Esophagus squamous epithelium (tissue), 5 donors: ENCODE measurements around the gene RNF111. TPM values are rescaled to one million over a fixed set of nuclear protein-coding genes. Genes with fewer than 3 reads are reported as not detected.

Experiments
- DNase-seq: peaks from one replicate; lab custom pipeline; 2025; lab: John Stamatoyannopoulos, UW
- H3K27ac ChIP-seq, 4 donors: fragments of 200-600 bp; sonication (generic); one replicate each; pipeline ENCODE4 v1.5.1; 2016 to 2019; ENCODE audit warnings: mild to moderate bottlenecking in 1 of 4
- H3K27me3 ChIP-seq, 4 donors: fragments of 200-600 bp; sonication (generic); 1 replicate in 3 of 4; 2 replicates in 1 of 4; pipeline versions ENCODE4 v1.5.1 to v1.6.0; 2017 to 2021; ENCODE audit warnings: antibody characterized with exemption in 1 of 4
- H3K36me3 ChIP-seq, 3 donors: fragments of 200-600 bp; sonication (generic); one replicate each; pipeline ENCODE4 v1.5.1; 2016 to 2019
- H3K4me1 ChIP-seq, 3 donors: fragments of 200-600 bp; sonication (generic); one replicate each; pipeline ENCODE4 v1.5.1; 2017 to 2019
- H3K4me3 ChIP-seq, 4 donors: fragments of 200-600 bp; sonication (generic); 1 replicate in 3 of 4; 2 replicates in 1 of 4; pipeline ENCODE4 v1.5.1; 2016 to 2019; ENCODE audit warnings: mild to moderate bottlenecking in 2 of 4, moderate library complexity in 1 of 4
- H3K9me3 ChIP-seq, 3 donors: fragments of 200-600 bp; sonication (generic); one replicate each; pipeline ENCODE4 v1.5.1; 2016 to 2019
- POLR2A ChIP-seq, 4 donors: fragments of 450-650 bp; IDR thresholded peaks; one replicate each; pipeline ENCODE4 v1.6.1; 2017; ENCODE audit warnings: antibody characterized with exemption in 4 of 4, mild to moderate bottlenecking in 4 of 4, moderate library complexity in 3 of 4
- WGBS, 2 donors: methylation state at CpG; one replicate each; pipeline ENCODE4 v1.1.5; 2018; 5-methylcytosine and 5-hydroxymethylcytosine counted together
- intact Hi-C: fragments of 100-400 bp; cut with DNase I; formaldehyde crosslinking; loops from one replicate; pipeline ENCODE4 v1.15.0; 2022
- total RNA-seq, 4 donors: library from RNA; depleted of rRNA; stranded (reverse); fragments of >200 nt; gene quantifications; one replicate each; pipeline ENCODE4 v1.1.0, GENCODE V29; 2016
- TF ChIP-seq, protein P1 (sequence below), 6 experiments: fragments of 450-650 bp in 4 of 6; fragments of 200-600 bp in 2 of 6; sonication (generic) in 2 of 6; IDR thresholded peaks; one replicate each; pipeline ENCODE4 v1.5.1; 2016 to 2019; ENCODE audit warnings: antibody characterized with exemption in 6 of 6, mild to moderate bottlenecking in 4 of 6, moderate library complexity in 4 of 6
- donor health status: DM: yes; HTN: yes; CAD: no.

Gene RNF111
- total RNA-seq, 4 donors from 2014 or later: 15.2 to 19.6 (median 16.5) TPM

DNA sequence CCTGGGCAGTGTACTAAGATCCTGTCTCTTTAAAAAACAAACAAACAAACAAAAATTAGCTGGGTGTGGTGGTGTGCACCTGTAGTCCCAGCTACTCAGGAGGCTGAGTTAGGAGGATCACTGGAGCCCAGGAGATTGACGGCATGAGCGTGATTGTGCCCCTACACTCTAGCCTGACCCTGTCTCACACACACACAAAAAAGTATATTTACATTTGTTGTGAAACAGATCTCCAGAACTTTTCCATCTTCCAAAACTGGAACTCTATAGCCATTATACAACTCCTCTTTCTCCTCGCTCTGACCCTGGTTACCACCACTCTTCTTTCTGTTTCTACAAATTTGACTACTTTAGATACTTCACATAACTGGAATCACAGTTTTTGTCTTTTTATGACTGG lies 61.4 kb downstream of the RNF111 start:
- Histone ChIP-seq H3K27ac (no peak overlapping the region), H3K4me1 (peaks cover 0 to 5% (median 0%) of the 10 kb centered on the region in 3 donors), H3K9me3 (no peaks in the 10 kb centered on the region), H3K36me3 (peaks cover 0 to 34% (median 0%) of the 10 kb centered on the region in 3 donors), H3K27me3 (no peaks in the 10 kb centered on the region), H3K4me3 (no peak overlapping the region)
- WGBS, 2 donors: 91 to 96% methylated on average over 3 of the region's 3 CpGs
- TF ChIP-seq, protein P1, sequence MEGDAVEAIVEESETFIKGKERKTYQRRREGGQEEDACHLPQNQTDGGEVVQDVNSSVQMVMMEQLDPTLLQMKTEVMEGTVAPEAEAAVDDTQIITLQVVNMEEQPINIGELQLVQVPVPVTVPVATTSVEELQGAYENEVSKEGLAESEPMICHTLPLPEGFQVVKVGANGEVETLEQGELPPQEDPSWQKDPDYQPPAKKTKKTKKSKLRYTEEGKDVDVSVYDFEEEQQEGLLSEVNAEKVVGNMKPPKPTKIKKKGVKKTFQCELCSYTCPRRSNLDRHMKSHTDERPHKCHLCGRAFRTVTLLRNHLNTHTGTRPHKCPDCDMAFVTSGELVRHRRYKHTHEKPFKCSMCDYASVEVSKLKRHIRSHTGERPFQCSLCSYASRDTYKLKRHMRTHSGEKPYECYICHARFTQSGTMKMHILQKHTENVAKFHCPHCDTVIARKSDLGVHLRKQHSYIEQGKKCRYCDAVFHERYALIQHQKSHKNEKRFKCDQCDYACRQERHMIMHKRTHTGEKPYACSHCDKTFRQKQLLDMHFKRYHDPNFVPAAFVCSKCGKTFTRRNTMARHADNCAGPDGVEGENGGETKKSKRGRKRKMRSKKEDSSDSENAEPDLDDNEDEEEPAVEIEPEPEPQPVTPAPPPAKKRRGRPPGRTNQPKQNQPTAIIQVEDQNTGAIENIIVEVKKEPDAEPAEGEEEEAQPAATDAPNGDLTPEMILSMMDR (IDR thresholded peaks at IDR 0.05): no peak
- TF ChIP-seq POLR2A (IDR thresholded peaks at IDR 0.05): no peak
- intact Hi-C loops: no loop called here
- no peak for DNase-seq

DNA sequence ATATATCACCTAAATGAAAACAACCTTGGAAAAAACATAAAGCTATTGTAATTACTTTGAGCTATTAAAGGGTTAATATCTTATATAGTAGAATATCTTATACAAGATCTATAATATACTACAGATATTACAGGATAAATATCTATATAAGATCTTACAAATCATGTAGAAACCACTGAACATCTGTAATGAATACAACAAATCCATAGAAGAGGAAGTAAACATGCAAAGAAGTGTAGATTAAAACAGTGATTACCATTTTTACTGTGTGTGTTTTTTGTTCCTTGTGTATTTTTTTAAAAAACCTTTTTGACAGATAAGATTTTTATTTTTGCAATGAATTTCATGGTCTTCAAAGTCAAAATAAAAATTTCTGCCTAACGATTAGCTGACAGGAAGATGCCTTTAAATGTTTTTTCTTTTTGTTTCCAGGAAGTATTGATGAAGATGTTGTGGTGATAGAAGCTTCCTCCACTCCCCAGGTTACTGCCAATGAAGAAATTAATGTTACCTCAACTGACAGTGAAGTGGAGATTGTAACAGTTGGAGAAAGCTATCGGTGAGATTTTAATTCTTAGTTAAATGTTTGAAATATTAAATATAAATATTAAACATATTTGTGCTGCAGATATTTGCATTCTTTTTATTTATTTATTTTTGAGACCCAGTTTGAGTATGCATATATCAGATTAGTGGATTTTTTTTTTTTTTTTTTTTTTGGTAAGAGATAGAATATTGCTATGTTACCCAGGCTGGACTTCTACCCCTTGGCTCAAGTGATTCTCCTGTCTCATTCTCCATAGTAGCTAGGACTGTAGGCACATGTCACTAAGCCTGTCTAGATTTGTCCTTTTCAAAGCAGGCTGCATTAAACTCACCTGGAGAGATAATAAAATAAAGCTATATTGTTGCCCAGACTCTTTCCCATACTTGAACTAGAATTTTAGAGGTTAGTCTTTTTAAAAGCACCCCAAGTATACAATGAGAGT lies 64.7 kb downstream of the RNF111 start:
- DNase-seq: no peak
- TF ChIP-seq, protein P1 (IDR thresholded peaks at IDR 0.05): no peak
- TF ChIP-seq POLR2A (IDR thresholded peaks at IDR 0.05): no peak

DNA sequence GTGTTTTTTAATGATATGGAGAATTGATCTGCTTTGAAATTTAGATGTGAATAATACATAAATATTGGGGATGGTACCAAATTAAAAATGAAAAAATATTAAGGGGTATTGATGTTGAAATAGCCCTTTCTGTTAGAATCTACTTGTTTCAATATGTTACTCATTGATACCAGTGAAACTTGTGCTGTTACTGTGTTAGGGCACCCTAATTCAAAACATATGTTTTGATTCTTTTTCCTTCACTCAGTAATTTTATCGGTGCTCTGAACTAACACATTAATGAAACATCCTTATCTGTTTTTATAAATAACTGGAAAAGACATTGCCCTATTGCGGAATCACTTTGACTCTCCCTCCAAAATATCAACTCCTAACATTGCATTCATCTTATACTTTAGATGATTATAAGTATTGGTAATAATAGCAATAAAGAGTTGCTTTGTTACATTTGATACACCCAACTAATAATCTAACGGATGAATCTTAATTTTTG lies 65.5 kb downstream of the RNF111 start:
- Histone ChIP-seq H3K9me3 (no peaks in the 10 kb centered on the region), H3K4me1 (no peaks in the 10 kb centered on the region), H3K4me3 (no peak overlapping the region), H3K27ac (no peak overlapping the region), H3K36me3 (peaks cover 0 to 66% (median 8%) of the 10 kb centered on the region in 3 donors), H3K27me3 (no peaks in the 10 kb centered on the region)
- DNase-seq: no peak
- WGBS, 2 donors: 74 to 84% methylated on average over 3 of the region's 3 CpGs
- intact Hi-C loops: no loop called here
- no peak for TF ChIP-seq POLR2A (IDR thresholded peaks at IDR 0.05)
- TF ChIP-seq, protein P1 (IDR thresholded peaks at IDR 0.05): no peak

More for the DNA sequence above, 64.7 kb downstream of the RNF111 start:
- Histone ChIP-seq H3K4me3 (no peak overlapping the region), H3K36me3 (peaks cover 0 to 63% (median 8%) of the 10 kb centered on the region in 3 donors), H3K4me1 (no peaks in the 10 kb centered on the region), H3K27me3 (no peaks in the 10 kb centered on the region), H3K9me3 (no peaks in the 10 kb centered on the region), H3K27ac (no peak overlapping the region)
- intact Hi-C loops: no loop called here
- WGBS, 2 donors: 67 to 69% methylated on average over 2 of the region's 2 CpGs

DNA sequence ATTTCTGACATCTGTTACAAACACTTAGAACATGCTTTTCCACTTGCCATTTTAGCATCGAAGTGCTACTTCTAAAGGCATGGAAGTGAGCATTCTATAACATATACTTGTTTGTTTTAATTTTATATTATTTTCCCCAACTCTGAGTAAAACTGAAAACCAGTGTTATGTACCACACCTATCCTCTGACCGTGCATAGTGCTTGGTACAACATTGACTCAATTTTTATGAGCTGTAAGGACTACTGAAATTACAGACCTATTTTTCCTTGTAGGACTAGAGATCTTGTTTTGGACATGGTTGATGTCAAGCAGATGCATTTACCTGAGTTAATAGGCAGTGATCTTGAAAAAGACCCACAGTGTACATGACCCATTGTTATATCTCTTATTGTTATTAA lies 66.0 kb downstream of the RNF111 start:
- no peak for DNase-seq
- H3K36me3 ChIP-seq: peaks cover 0 to 70% (median 12%) of the 10 kb centered on the region in 3 donors
- no peaks in the 10 kb centered on the region for H3K4me1 ChIP-seq
- intact Hi-C loops: no loop called here
- 78 to 79% methylated on average over 2 of the region's 2 CpGs for WGBS, 2 donors
- TF ChIP-seq POLR2A (IDR thresholded peaks at IDR 0.05): no peak
- no peaks in the 10 kb centered on the region for H3K27me3 ChIP-seq
- no peaks in the 10 kb centered on the region for H3K9me3 ChIP-seq
- no peak overlapping the region for H3K4me3 ChIP-seq
- no peak overlapping the region for H3K27ac ChIP-seq

DNA sequence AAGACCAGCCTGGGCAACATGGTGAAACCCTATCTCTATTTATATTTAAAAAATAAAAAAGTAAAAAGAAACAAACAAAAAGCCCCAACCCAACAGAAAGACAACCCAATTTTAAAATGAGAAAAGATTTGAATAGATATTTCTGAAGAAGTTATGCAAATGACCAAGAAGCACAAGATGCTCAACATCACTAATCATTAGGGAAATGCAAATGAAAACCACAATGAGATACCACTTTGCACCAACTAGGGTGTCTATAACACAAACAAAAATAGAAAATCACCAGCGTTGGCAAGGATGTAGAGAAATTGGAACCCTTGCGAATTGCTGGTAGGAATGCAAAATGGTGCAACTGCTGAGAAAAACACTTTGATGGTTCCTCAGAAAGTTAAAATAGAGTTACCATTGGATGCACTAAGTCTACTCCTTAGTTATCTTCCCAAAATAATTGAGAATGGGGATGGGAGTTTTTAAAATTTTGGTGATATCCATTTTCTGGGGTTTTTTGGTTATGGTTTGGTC lies 71.7 kb downstream of the RNF111 start:
- no peaks in the 10 kb centered on the region for H3K27me3 ChIP-seq
- H3K9me3 ChIP-seq: no peaks in the 10 kb centered on the region
- no peak overlapping the region for H3K4me3 ChIP-seq
- TF ChIP-seq POLR2A (IDR thresholded peaks at IDR 0.05): no peak
- TF ChIP-seq, protein P1 (IDR thresholded peaks at IDR 0.05): no peak
- intact Hi-C loops: no loop called here
- 90 to 92% methylated on average over 2 of the region's 2 CpGs for WGBS, 2 donors
- peaks cover 0 to 100% (median 39%) of the 10 kb centered on the region in 3 donors for H3K36me3 ChIP-seq
- no peaks in the 10 kb centered on the region for H3K4me1 ChIP-seq
- no peak for DNase-seq
- H3K27ac ChIP-seq: no peak overlapping the region
